ENCODE data around the gene CDC37L1.

DNA sequence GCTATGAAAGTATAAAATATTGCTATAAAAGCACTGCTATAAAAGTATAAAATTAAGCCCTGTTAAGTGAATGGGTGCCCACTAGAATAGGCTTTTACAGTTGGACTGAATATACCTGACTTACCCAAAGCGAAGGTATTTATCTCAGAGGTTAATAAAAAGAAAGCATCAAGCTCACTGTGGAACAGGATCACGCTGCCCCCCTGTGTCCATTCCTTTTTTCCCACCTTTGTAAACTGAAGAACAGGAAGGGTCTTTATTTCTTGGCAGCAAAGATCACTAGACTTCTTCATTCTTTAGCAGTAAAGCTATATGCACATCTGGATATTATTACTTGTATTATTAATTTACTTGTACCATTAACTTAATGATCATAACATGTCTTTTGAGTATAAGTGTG is 39.3 kb upstream of the CDC37L1 start:
- TF ChIP-seq CTCF (IDR thresholded peaks at IDR 0.05) (peak; percentile 39 to 62 (median 53)), POLR2A (IDR thresholded peaks at IDR 0.05) (no peak)
